EH (cell line): ENCODE measurements around the gene SMIM24.
"Not testable (repeated sequence)": the region's sequence is repeated elsewhere in the genome, so short reads cannot be mapped to it uniquely, and the experiment has no call there.

Experiments
- DNase-seq: peaks from one replicate; pipeline ENCODE4 v3.0.0-alpha.2; 2015; ENCODE audit warnings: low read depth

Gene SMIM24

GRCh38 chr19:3480383-3481091 lies at the start of gene SMIM24:
Gene SMIM24, minus strand, starts transcription at chr19:3480525. Its CDS starts 62 bp downstream, at chr19:3480463.
- DNase-seq, result no peak

GRCh38 chr19:3529299-3529698 lies 49.0 kb upstream of the SMIM24 start:
- DNase-seq, result not testable (repeated sequence)

GRCh38 chr19:3528539-3529211 lies 48.4 kb upstream of the SMIM24 start:
- DNase-seq, result no peak

GRCh38 chr19:3528080-3528479 lies 47.8 kb upstream of the SMIM24 start:
- no peak for DNase-seq

GRCh38 chr19:3527238-3527910 lies 47.0 kb upstream of the SMIM24 start:
- DNase-seq, result no peak

- no peak for DNase-seq
Observed at GRCh38 chr19:3526507-3527237, 46.3 kb upstream of the SMIM24 start.

- no peak for DNase-seq
Observed at GRCh38 chr19:3524904-3525451, 44.7 kb upstream of the SMIM24 start.

GRCh38 chr19:3524078-3524842 lies 43.9 kb upstream of the SMIM24 start:
- no peak for DNase-seq

- DNase-seq, result no peak
Observed at GRCh38 chr19:3523361-3524077, 43.2 kb upstream of the SMIM24 start.

- DNase-seq, result no peak
Observed at GRCh38 chr19:3522421-3523360, 42.4 kb upstream of the SMIM24 start.

GRCh38 chr19:3521104-3521445 lies 40.8 kb upstream of the SMIM24 start:
- no peak for DNase-seq

- no peak for DNase-seq
Observed at GRCh38 chr19:3520166-3521103, 40.1 kb upstream of the SMIM24 start.

GRCh38 chr19:3519126-3519525 lies 38.8 kb upstream of the SMIM24 start:
- no peak for DNase-seq

- no peak for DNase-seq
Observed at GRCh38 chr19:3518659-3519058, 38.3 kb upstream of the SMIM24 start.

GRCh38 chr19:3518255-3518654 lies 37.9 kb upstream of the SMIM24 start:
- DNase-seq, result no peak

GRCh38 chr19:3517638-3518037 lies 37.3 kb upstream of the SMIM24 start:
- DNase-seq, result no peak

GRCh38 chr19:3516675-3517207 lies 36.4 kb upstream of the SMIM24 start:
- no peak for DNase-seq

- peak; percentile 30 for DNase-seq
Observed at GRCh38 chr19:3515891-3516422, 35.6 kb upstream of the SMIM24 start.
